Endodermal cell (in vitro differentiated cells): ENCODE measurements around the gene PMEPA1. TPM values are rescaled to one million over a fixed set of nuclear protein-coding genes. Genes with fewer than 3 reads are reported as not detected.

Experiments used
- DNase-seq: peaks from one replicate; pipeline ENCODE4 v3.0.0-alpha.2; 2017
- H3K27ac ChIP-seq: 2 replicates; pipeline ENCODE4 v1.5.1; 2013; ENCODE audit warnings: mild to moderate bottlenecking, low read depth, low read length, moderate library complexity
- H3K27me3 ChIP-seq: 2 replicates; pipeline ENCODE4 v1.6.1; 2013; ENCODE audit warnings: mild to moderate bottlenecking, low read length, moderate library complexity; ENCODE audit not compliant: insufficient read depth, control insufficient read depth, poor library complexity, severe bottlenecking
- H3K36me3 ChIP-seq: 2 replicates; pipeline ENCODE4 v1.7.0; 2013; ENCODE audit warnings: mild to moderate bottlenecking, low read length, moderate library complexity; ENCODE audit not compliant: control insufficient read depth, insufficient read depth
- H3K4me1 ChIP-seq: one replicate; pipeline ENCODE4 v1.7.0; 2013; ENCODE audit warnings: low read length; ENCODE audit not compliant: control insufficient read depth, insufficient read depth
- H3K4me3 ChIP-seq: 2 replicates; pipeline ENCODE4 v1.5.1; 2013; ENCODE audit warnings: mild to moderate bottlenecking, low read length, moderate library complexity
- H3K9ac ChIP-seq: 2 replicates; pipeline ENCODE4 v1.6.1; 2013; ENCODE audit warnings: mild to moderate bottlenecking, low read length, moderate library complexity; ENCODE audit not compliant: poor library complexity, severe bottlenecking; ENCODE audit errors: extremely low read depth
- H3K9me3 ChIP-seq: 2 replicates; pipeline ENCODE4 v1.6.1; 2013; ENCODE audit warnings: mild to moderate bottlenecking, low read length, moderate library complexity; ENCODE audit not compliant: control insufficient read depth
- H3K27ac Mint-ChIP-seq: 2 replicates; pipeline ENCODE4 v1.8.0; 2020; ENCODE audit warnings: mixed read lengths
- H3K27me3 Mint-ChIP-seq: 2 replicates; pipeline ENCODE4 v1.8.0; 2021; ENCODE audit warnings: mild to moderate bottlenecking, mixed read lengths; ENCODE audit not compliant: insufficient read depth
- H3K36me3 Mint-ChIP-seq: 2 replicates; pipeline ENCODE4 v1.8.0; 2020; ENCODE audit warnings: low read depth, mixed read lengths
- H3K4me1 Mint-ChIP-seq: 2 replicates; pipeline ENCODE4 v1.8.0; 2020; ENCODE audit warnings: mixed read lengths
- H3K4me3 Mint-ChIP-seq: 2 replicates; pipeline ENCODE4 v1.8.0; 2020; ENCODE audit warnings: mild to moderate bottlenecking, moderate library complexity, mixed read lengths
- H3K9me3 Mint-ChIP-seq: 2 replicates; pipeline ENCODE4 v1.8.0; 2020; ENCODE audit warnings: mild to moderate bottlenecking, mixed read lengths
- CTCF ChIP-seq: fragments of 200-600 bp; sonication (generic); conservative IDR thresholded peaks from 2 replicates; pipeline ENCODE4 v1.5.0; 2021; ENCODE audit warnings: antibody characterized with exemption, mild to moderate bottlenecking
- WGBS, 2 experiments: methylation state at CpG; one replicate each; pipeline versions ENCODE4 v1.1.5 to v1.1.7; 2013; ENCODE audit warnings: missing lambda C conversion rate in 2 of 2, mixed read lengths in 1 of 2; ENCODE audit not compliant: insufficient coverage in 1 of 2, insufficient read length in 1 of 2; 5-methylcytosine and 5-hydroxymethylcytosine counted together
- total RNA-seq, 2 donors: library from RNA; stranded (reverse); fragmentation: NEBNext Ultra II Directional in 1 of 2; extraction: Animal tissue kit (Norgen Biotek cat#: 25700) in 1 of 2; gene quantifications; 2 replicates in 1 of 2; 3 replicates in 1 of 2; pipeline ENCODE4 v1.2.1, GENCODE V29; 2021

The PMEPA1 gene
- total RNA-seq, 2 donors from 2014 or later = 18.8 to 37.4 TPM

DNA sequence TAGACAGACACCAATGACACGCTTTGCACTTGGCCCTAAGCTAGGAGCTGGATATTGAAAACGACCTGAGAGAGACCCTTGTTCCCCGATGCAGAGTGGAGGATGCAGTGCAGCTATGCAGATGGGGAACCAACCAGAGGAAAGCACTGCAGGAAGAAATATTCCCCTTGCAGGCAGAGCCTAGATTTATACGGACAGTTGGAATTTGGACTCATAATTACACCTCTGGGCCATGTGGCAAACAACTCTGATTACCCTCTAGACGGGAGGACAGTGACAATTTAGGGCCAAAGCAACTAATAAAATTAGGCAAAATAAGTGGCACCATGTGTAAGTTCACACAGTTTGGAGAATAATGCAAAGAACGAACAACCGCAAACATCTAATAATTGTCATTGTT is 12.3 kb downstream of the PMEPA1 start:
- DNase-seq = no peak
- no peaks in the 10 kb centered on the region for H3K36me3 Mint-ChIP-seq
- 78 to 87% methylated on average over 6 to 7 of the region's 7 CpGs for WGBS, 2 experiments
- peaks cover 33% of the 10 kb centered on the region for H3K4me1 Mint-ChIP-seq
- H3K27ac ChIP-seq = no peak overlapping the region
- no peaks in the 10 kb centered on the region for H3K27me3 ChIP-seq
- no peak overlapping the region for H3K9ac ChIP-seq
- no peak for TF ChIP-seq CTCF
- no peak overlapping the region for H3K4me3 Mint-ChIP-seq
- H3K27ac Mint-ChIP-seq = no peak overlapping the region
- no peak overlapping the region for H3K4me3 ChIP-seq
- no peaks in the 10 kb centered on the region for H3K9me3 Mint-ChIP-seq
- no peaks in the 10 kb centered on the region for H3K27me3 Mint-ChIP-seq
- H3K4me1 ChIP-seq = peaks cover 10% of the 10 kb centered on the region
- H3K9me3 ChIP-seq = no peaks in the 10 kb centered on the region
- H3K36me3 ChIP-seq = peaks cover 50% of the 10 kb centered on the region

GRCh38 chr20:57696401-57696961 is 13.3 kb downstream of the PMEPA1 start:
- TF ChIP-seq CTCF = no peak
- H3K9me3 Mint-ChIP-seq = no peaks in the 10 kb centered on the region
- Histone ChIP-seq H3K4me1 (peaks cover 14% of the 10 kb centered on the region), H3K36me3 (peaks cover 40% of the 10 kb centered on the region), H3K27ac (no peak overlapping the region), H3K9ac (no peak overlapping the region), H3K4me3 (no peak overlapping the region), H3K9me3 (no peaks in the 10 kb centered on the region), H3K27me3 (no peaks in the 10 kb centered on the region)
- H3K4me1 Mint-ChIP-seq = peaks cover 32% of the 10 kb centered on the region
- no peak overlapping the region for H3K4me3 Mint-ChIP-seq
- H3K36me3 Mint-ChIP-seq = peaks cover 2% of the 10 kb centered on the region
- 97 to 98% methylated on average over 9 to 12 of the region's 12 CpGs for WGBS, 2 experiments
- no peak for DNase-seq
- H3K27ac Mint-ChIP-seq = no peak overlapping the region
- no peaks in the 10 kb centered on the region for H3K27me3 Mint-ChIP-seq

DNA sequence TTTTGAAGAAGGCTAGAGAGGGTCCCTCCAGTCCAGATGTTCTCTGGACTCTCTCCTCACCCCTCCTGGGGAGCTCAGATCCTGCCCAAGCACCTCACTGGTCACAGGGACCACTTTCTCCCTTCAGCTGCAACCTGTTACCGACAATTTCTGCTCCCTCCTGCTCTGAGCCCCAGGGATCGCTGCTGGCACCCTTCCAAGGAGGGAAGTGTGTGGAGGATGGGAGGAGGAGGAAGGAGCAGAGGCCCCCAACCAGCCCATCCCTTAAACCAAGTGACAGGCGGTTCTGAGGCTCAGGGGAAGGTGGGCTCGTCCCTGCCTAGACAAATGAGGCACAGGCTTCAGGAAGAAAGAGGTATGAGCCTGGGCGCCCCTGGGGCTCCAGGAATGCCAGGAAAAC is 13.9 kb downstream of the PMEPA1 start:
- Histone ChIP-seq H3K27ac (no peak overlapping the region), H3K9ac (no peak overlapping the region), H3K4me1 (peaks cover 14% of the 10 kb centered on the region), H3K4me3 (no peak overlapping the region), H3K36me3 (peaks cover 37% of the 10 kb centered on the region), H3K27me3 (no peaks in the 10 kb centered on the region), H3K9me3 (no peaks in the 10 kb centered on the region)
- 98 to 100% methylated on average over 2 to 5 of the region's 5 CpGs for WGBS, 2 experiments
- Mint-ChIP-seq H3K36me3 (peaks cover 2% of the 10 kb centered on the region), H3K27me3 (no peaks in the 10 kb centered on the region), H3K9me3 (no peaks in the 10 kb centered on the region), H3K27ac (no peak overlapping the region), H3K4me1 (peaks cover 32% of the 10 kb centered on the region), H3K4me3 (no peak overlapping the region)
- no peak for DNase-seq
- TF ChIP-seq CTCF = no peak
